GM10266 (cell line): ENCODE measurements around the gene CCBE1.
"Not testable (repeated sequence)": the region's sequence is repeated elsewhere in the genome, so short reads cannot be mapped to it uniquely, and the experiment has no call there.

Experiments
- DNase-seq: peaks from one replicate; pipeline ENCODE4 v3.0.0; 2012; ENCODE audit errors: extremely low spot score
- TF ChIP-seq, protein P1 (sequence below): IDR thresholded peaks from 2 replicates; pipeline ENCODE4 v1.5.1; 2012; ENCODE audit warnings: mild to moderate bottlenecking, low read depth; ENCODE audit not compliant: control insufficient read depth, insufficient read depth; ENCODE audit errors: missing control alignments

CCBE1 gene

GRCh38 chr18:59697236-59697932 is at the start of gene CCBE1:
TSS of gene CCBE1 (minus strand) at chr18:59697423.
- TF ChIP-seq, protein P1, sequence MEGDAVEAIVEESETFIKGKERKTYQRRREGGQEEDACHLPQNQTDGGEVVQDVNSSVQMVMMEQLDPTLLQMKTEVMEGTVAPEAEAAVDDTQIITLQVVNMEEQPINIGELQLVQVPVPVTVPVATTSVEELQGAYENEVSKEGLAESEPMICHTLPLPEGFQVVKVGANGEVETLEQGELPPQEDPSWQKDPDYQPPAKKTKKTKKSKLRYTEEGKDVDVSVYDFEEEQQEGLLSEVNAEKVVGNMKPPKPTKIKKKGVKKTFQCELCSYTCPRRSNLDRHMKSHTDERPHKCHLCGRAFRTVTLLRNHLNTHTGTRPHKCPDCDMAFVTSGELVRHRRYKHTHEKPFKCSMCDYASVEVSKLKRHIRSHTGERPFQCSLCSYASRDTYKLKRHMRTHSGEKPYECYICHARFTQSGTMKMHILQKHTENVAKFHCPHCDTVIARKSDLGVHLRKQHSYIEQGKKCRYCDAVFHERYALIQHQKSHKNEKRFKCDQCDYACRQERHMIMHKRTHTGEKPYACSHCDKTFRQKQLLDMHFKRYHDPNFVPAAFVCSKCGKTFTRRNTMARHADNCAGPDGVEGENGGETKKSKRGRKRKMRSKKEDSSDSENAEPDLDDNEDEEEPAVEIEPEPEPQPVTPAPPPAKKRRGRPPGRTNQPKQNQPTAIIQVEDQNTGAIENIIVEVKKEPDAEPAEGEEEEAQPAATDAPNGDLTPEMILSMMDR, result peak; percentile 69
- peak; percentile 59 for DNase-seq

DNA sequence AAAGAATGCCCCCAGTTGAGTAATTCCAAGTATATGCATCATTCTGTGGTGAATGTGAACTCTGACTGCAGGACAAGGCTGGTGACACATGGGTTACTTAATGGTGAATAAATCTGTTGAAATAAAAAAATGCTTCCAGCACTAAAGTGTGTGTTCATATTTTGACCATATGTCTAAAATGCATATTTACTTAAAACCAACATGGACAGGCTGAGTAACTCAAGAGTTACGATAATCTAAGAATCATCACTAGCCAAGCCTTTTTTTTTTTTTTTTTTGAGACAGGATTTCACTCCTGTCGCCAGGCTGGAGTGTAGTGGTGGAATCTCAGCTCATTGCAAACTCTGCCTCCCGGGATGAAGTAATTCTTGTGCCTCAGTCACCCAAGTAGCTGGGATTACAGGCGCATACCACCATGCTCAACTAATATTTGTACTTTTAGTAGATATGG is 47.1 kb upstream of the CCBE1 start:
- no peak for DNase-seq
- TF ChIP-seq, protein P1, result no peak

DNA sequence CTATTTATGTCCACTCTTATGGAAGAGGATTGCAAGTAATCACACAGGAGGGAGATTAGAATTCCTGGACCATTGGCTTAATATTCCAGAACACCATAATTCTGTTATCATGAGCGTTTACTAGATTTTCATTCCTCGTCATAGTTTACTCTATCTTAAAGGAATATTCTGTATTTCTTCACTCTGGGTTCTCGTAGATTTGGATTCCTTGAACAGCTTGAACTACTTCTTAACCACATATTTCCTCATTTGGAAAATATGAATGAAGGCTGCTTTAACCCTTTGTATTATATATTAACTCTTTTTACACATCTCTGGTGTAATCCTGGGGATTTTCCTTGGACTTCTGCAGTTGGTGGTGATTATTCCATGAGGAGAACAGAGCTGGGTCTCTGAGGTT is 46.3 kb upstream of the CCBE1 start:
- no peak for DNase-seq
- TF ChIP-seq, protein P1, result no peak

DNA sequence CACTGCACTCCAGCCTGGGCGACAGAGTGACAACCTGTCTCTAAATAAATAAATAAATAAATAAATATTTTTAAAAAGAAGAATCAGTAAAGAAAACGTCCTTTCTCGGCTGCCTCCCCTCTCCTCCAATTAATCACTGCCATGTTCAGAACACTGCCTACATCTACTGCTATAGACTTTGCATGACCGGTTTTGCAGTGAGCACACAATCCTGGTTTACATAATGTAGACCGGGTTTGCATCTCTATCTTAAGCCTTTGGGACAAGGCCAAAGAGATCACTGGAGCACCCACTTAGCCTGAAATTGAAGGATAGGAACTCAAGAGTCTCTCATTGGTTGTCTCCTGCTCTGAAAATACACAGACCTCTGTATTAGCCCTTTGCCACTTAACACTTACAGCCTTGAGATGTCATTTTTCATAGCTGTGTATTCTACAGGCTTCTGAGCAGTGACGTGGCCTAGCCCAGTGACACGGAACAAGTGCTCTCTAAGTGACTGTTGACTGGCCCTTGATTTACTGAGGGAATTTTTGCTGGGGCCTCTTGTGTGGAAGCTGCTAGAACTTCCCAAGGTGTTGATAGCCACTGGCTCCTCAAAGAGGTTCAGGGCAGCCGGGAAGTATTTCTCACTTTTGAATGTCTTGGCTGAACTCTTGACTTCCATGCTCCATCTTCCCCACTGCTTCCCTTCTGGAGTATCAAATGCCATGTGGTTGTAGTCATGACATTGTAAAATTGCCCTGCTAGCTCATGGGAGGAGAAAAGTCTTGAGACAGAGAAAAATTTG is 45.3 kb upstream of the CCBE1 start:
- TF ChIP-seq, protein P1, result no peak
- no peak for DNase-seq

GRCh38 chr18:59740141-59740540 is 42.9 kb upstream of the CCBE1 start:
- DNase-seq, result no peak
- TF ChIP-seq, protein P1, result no peak

DNA sequence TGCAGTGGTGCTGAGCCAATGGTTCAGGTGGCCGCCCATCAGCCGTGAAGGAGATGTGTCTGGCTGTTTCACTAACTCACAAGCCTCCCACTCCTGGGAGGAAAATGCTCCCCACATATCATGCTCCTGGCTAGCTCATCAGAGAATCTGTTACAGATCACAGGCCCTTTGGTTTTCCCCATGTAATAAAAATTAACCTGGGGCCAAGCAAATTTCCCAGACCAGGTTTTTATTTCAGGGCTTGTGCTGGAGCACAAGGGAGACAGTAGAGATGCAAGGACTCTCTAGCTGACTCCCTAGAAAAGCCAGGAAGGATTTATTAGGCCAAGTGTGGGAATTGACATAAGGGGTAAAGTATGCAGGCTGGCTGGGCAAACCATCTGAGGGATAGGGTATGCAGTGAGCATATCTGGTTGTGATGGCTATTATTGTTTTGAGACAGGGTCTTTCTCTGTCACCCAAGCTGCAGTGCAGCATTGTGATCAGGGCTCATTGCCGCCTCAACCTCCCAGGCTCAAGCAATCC is 40.6 kb upstream of the CCBE1 start:
- DNase-seq, result no peak
- TF ChIP-seq, protein P1, result no peak

DNA sequence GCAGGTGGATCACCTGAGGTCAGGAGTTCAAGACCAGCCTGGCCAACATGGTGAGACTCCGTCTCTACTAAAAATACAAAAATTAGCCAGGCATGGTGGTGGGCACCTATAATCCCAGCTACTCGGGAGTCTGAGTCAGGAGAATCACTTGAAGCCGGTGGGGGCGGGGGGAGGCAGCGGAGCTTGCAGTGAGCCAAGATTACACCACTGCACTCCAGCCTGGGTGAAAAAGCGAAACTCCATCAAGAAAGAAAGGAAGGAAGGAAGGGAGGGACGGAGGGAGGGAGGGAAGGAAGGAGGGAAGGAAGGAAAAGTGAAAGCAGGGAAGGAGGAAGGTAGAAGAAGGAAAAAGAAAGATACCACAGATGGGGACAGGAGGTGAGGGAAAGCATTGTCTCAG is 40.1 kb upstream of the CCBE1 start:
- not testable (repeated sequence) for DNase-seq
